ENCODE data around the gene PSMD4.

DNA sequence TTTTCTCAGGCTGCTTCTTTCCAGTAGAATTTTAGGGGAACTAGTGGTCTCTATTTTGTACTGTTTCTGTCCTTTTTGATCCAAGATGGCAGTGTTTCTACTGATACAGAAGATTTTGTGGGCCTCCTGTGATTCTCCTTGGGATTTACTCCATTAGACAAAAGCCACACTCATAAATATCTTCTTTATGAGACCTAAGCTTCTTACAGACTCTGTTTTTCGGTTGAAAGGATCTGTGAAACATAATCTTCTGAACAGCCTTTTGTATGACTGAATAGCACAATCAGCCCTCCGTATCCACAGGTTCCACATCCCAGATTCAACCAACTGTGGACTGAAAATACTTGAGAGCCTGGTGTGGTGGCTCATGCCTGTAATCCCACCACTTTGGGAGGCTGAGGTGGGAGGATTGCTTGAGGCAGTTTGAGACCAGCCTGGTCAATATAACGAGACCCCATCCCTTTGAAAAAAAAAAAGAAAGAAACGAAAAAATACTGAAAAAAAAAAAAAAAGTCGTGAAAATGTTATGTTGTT, 10.8 kb upstream of the PSMD4 start:
- TF ChIP-seq, protein P1, sequence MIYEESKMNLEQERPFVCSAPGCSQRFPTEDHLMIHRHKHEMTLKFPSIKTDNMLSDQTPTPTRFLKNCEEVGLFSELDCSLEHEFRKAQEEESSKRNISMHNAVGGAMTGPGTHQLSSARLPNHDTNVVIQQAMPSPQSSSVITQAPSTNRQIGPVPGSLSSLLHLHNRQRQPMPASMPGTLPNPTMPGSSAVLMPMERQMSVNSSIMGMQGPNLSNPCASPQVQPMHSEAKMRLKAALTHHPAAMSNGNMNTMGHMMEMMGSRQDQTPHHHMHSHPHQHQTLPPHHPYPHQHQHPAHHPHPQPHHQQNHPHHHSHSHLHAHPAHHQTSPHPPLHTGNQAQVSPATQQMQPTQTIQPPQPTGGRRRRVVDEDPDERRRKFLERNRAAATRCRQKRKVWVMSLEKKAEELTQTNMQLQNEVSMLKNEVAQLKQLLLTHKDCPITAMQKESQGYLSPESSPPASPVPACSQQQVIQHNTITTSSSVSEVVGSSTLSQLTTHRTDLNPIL (CRISPR knock-in tag; IDR thresholded peaks at IDR 0.05; ENCODE audit: low read depth): no peak
- TF ChIP-seq PPARA (CRISPR knock-in tag; IDR thresholded peaks at IDR 0.05; ENCODE audit: borderline replicate concordance): no peak
- TF ChIP-seq, protein P2, sequence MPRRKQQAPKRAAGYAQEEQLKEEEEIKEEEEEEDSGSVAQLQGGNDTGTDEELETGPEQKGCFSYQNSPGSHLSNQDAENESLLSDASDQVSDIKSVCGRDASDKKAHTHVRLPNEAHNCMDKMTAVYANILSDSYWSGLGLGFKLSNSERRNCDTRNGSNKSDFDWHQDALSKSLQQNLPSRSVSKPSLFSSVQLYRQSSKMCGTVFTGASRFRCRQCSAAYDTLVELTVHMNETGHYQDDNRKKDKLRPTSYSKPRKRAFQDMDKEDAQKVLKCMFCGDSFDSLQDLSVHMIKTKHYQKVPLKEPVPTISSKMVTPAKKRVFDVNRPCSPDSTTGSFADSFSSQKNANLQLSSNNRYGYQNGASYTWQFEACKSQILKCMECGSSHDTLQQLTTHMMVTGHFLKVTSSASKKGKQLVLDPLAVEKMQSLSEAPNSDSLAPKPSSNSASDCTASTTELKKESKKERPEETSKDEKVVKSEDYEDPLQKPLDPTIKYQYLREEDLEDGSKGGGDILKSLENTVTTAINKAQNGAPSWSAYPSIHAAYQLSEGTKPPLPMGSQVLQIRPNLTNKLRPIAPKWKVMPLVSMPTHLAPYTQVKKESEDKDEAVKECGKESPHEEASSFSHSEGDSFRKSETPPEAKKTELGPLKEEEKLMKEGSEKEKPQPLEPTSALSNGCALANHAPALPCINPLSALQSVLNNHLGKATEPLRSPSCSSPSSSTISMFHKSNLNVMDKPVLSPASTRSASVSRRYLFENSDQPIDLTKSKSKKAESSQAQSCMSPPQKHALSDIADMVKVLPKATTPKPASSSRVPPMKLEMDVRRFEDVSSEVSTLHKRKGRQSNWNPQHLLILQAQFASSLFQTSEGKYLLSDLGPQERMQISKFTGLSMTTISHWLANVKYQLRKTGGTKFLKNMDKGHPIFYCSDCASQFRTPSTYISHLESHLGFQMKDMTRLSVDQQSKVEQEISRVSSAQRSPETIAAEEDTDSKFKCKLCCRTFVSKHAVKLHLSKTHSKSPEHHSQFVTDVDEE (CRISPR knock-in tag; IDR thresholded peaks at IDR 0.05): no peak
- no peak for TF ChIP-seq TOX (CRISPR knock-in tag; IDR thresholded peaks at IDR 0.05; ENCODE audit: borderline replicate concordance)
- TF ChIP-seq CSDC2 (CRISPR knock-in tag; IDR thresholded peaks at IDR 0.05): no peak
- TF ChIP-seq RARB (CRISPR knock-in tag; IDR thresholded peaks at IDR 0.05): no peak
- no peak for TF ChIP-seq GLIS3 (CRISPR knock-in tag; IDR thresholded peaks at IDR 0.05)
- TF ChIP-seq, protein P3, sequence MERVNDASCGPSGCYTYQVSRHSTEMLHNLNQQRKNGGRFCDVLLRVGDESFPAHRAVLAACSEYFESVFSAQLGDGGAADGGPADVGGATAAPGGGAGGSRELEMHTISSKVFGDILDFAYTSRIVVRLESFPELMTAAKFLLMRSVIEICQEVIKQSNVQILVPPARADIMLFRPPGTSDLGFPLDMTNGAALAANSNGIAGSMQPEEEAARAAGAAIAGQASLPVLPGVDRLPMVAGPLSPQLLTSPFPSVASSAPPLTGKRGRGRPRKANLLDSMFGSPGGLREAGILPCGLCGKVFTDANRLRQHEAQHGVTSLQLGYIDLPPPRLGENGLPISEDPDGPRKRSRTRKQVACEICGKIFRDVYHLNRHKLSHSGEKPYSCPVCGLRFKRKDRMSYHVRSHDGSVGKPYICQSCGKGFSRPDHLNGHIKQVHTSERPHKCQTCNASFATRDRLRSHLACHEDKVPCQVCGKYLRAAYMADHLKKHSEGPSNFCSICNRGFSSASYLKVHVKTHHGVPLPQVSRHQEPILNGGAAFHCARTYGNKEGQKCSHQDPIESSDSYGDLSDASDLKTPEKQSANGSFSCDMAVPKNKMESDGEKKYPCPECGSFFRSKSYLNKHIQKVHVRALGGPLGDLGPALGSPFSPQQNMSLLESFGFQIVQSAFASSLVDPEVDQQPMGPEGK (CRISPR knock-in tag; IDR thresholded peaks at IDR 0.05; ENCODE audit: borderline replicate concordance): no peak
- TF ChIP-seq ISL1 (CRISPR knock-in tag; IDR thresholded peaks at IDR 0.05): no peak
- TF ChIP-seq ZFP3 (CRISPR knock-in tag; IDR thresholded peaks at IDR 0.05): no peak
- TF ChIP-seq, protein P4, sequence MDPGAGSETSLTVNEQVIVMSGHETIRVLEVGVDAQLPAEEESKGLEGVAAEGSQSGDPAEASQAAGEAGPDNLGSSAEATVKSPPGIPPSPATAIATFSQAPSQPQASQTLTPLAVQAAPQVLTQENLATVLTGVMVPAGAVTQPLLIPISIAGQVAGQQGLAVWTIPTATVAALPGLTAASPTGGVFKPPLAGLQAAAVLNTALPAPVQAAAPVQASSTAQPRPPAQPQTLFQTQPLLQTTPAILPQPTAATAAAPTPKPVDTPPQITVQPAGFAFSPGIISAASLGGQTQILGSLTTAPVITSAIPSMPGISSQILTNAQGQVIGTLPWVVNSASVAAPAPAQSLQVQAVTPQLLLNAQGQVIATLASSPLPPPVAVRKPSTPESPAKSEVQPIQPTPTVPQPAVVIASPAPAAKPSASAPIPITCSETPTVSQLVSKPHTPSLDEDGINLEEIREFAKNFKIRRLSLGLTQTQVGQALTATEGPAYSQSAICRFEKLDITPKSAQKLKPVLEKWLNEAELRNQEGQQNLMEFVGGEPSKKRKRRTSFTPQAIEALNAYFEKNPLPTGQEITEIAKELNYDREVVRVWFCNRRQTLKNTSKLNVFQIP (CRISPR knock-in tag; IDR thresholded peaks at IDR 0.05; ENCODE audit: borderline replicate concordance, low read depth): no peak
- TF ChIP-seq ZNF70 (CRISPR knock-in tag; IDR thresholded peaks at IDR 0.05): no peak

All from SK-N-SH treated with all-trans-retinoic acid at 6 μM for 48 hours (cell line).